H9 (cell line): ENCODE data around the gene TTC31. TPM values are rescaled to one million over a fixed set of nuclear protein-coding genes. Genes with fewer than 3 reads are reported as not detected.
"Not testable (repeated sequence)": the region's sequence is repeated elsewhere in the genome, so short reads cannot be mapped to it uniquely, and the experiment has no call there.

Source experiments
- DNase-seq: peaks from one replicate; pipeline ENCODE4 v3.0.0-alpha.2; 2017
- H2AFZ ChIP-seq: one replicate; pipeline ENCODE4 v1.6.1; 2013; ENCODE audit warnings: mild to moderate bottlenecking, low read length, control low read depth, moderate library complexity
- H2AK5ac ChIP-seq: 2 replicates; pipeline ENCODE4 v1.6.1; 2013; ENCODE audit warnings: low read length, control low read depth, mixed read lengths; ENCODE audit not compliant: insufficient read length
- H2BK120ac ChIP-seq: one replicate; pipeline ENCODE4 v1.6.1; 2013; ENCODE audit warnings: low read depth, mild to moderate bottlenecking, low read length, control low read depth, inconsistent platforms; ENCODE audit not compliant: poor library complexity, severe bottlenecking
- H2BK12ac ChIP-seq: 2 replicates; pipeline ENCODE4 v1.6.1; 2013; ENCODE audit warnings: low read length, control low read depth, mixed read lengths, low read depth; ENCODE audit not compliant: insufficient read length
- H2BK15ac ChIP-seq: 2 replicates; pipeline ENCODE4 v1.6.1; 2013; ENCODE audit warnings: low read depth, low read length, control low read depth
- H2BK20ac ChIP-seq: one replicate; pipeline ENCODE4 v1.6.1; 2013; ENCODE audit warnings: low read depth, mild to moderate bottlenecking, low read length, control low read depth, inconsistent platforms; ENCODE audit not compliant: poor library complexity, severe bottlenecking
- H2BK5ac ChIP-seq: 2 replicates; pipeline ENCODE4 v1.6.1; 2013; ENCODE audit warnings: low read length, control low read depth, mixed read lengths; ENCODE audit not compliant: insufficient read length
- H3K14ac ChIP-seq: 2 replicates; pipeline ENCODE4 v1.6.1; 2013; ENCODE audit warnings: low read length, control low read depth; ENCODE audit not compliant: insufficient read depth
- H3K18ac ChIP-seq: 2 replicates; pipeline ENCODE4 v1.6.1; 2013; ENCODE audit warnings: low read depth, mild to moderate bottlenecking, mixed read lengths, low read length, control low read depth; ENCODE audit not compliant: insufficient read length
- H3K23ac ChIP-seq: 2 replicates; pipeline ENCODE4 v1.6.1; 2013; ENCODE audit warnings: low read length, control low read depth, mixed read lengths, low read depth; ENCODE audit not compliant: insufficient read length
- H3K23me2 ChIP-seq: 2 replicates; pipeline ENCODE4 v1.6.1; 2013; ENCODE audit warnings: low read depth, mild to moderate bottlenecking, mixed read lengths, low read length, control low read depth; ENCODE audit not compliant: insufficient read length, poor library complexity, severe bottlenecking
- H3K27ac ChIP-seq: 2 replicates; pipeline ENCODE4 v1.5.1; 2013; ENCODE audit warnings: low read length, control low read depth, mixed read lengths, low read depth; ENCODE audit not compliant: insufficient read length
- H3K27me3 ChIP-seq: 2 replicates; pipeline ENCODE4 v1.6.1; 2013; ENCODE audit warnings: low read length, control low read depth, inconsistent platforms; ENCODE audit not compliant: insufficient read depth
- H3K4ac ChIP-seq: 2 replicates; pipeline ENCODE4 v1.6.1; 2013; ENCODE audit warnings: low read depth, mild to moderate bottlenecking, control low read depth, inconsistent platforms, low read length, moderate library complexity
- H3K4me1 ChIP-seq: 2 replicates; pipeline ENCODE4 v1.6.1; 2013; ENCODE audit warnings: low read length, control low read depth, inconsistent platforms; ENCODE audit not compliant: insufficient read depth
- H3K4me2 ChIP-seq: 2 replicates; pipeline ENCODE4 v1.6.1; 2013; ENCODE audit warnings: low read length, control low read depth, mixed read lengths; ENCODE audit not compliant: insufficient read length, insufficient read depth
- H3K56ac ChIP-seq: 2 replicates; pipeline ENCODE4 v1.6.1; 2013; ENCODE audit warnings: low read depth, mild to moderate bottlenecking, mixed read lengths, low read length, control low read depth; ENCODE audit not compliant: insufficient read length
- H3K79me1 ChIP-seq: 2 replicates; pipeline ENCODE4 v1.6.1; 2013; ENCODE audit warnings: low read depth, mild to moderate bottlenecking, moderate library complexity, low read length, control low read depth, inconsistent platforms; ENCODE audit not compliant: insufficient read depth, poor library complexity, severe bottlenecking
- H3K79me2 ChIP-seq: 2 replicates; pipeline ENCODE4 v1.6.1; 2013; ENCODE audit warnings: low read length, control low read depth, inconsistent platforms; ENCODE audit not compliant: insufficient read depth
- H3K9ac ChIP-seq: 2 replicates; pipeline ENCODE4 v1.6.1; 2013; ENCODE audit warnings: low read length, control low read depth, mixed read lengths; ENCODE audit not compliant: insufficient read length; ENCODE audit errors: extremely low read depth
- H3K9me3 ChIP-seq: one replicate; pipeline ENCODE4 v1.6.1; 2013; ENCODE audit warnings: low read depth, low read length, inconsistent platforms; ENCODE audit not compliant: control insufficient read depth
- H3T11ph ChIP-seq: one replicate; pipeline ENCODE4 v1.6.1; 2013; ENCODE audit warnings: mild to moderate bottlenecking, low read length, control low read depth, inconsistent platforms
- H4K20me1 ChIP-seq: one replicate; pipeline ENCODE4 v1.6.1; 2013; ENCODE audit not compliant: control insufficient read depth, insufficient read length, insufficient read depth
- H4K5ac ChIP-seq: 2 replicates; pipeline ENCODE4 v1.6.1; 2013; ENCODE audit warnings: low read depth, mild to moderate bottlenecking, mixed read lengths, low read length, control low read depth; ENCODE audit not compliant: insufficient read length
- H4K8ac ChIP-seq: replicated peaks from 2 replicates; pipeline ENCODE4 v1.6.1; 2013; ENCODE audit warnings: low read length, control low read depth, mixed read lengths, low read depth; ENCODE audit not compliant: insufficient read length
- H4K91ac ChIP-seq: 2 replicates; pipeline ENCODE4 v1.6.1; 2013; ENCODE audit warnings: low read depth, mild to moderate bottlenecking, moderate library complexity, mixed read lengths, low read length, control low read depth; ENCODE audit not compliant: insufficient read length
- H3K27ac Mint-ChIP-seq, 3 experiments: 2 replicates in 2 of 3; 3 replicates in 1 of 3; pipeline ENCODE4 v1.8.0; 2020 to 2021; ENCODE audit warnings: mixed read lengths in 3 of 3, mild to moderate bottlenecking in 1 of 3, moderate library complexity in 1 of 3
- H3K27me3 Mint-ChIP-seq: 2 replicates; pipeline ENCODE4 v1.8.0; 2021; ENCODE audit warnings: low read depth, mild to moderate bottlenecking, moderate library complexity, mixed read lengths
- H3K36me3 Mint-ChIP-seq, 3 experiments: 2 replicates in 2 of 3; 3 replicates in 1 of 3; pipeline ENCODE4 v1.8.0; 2020 to 2021; ENCODE audit warnings: low read depth in 3 of 3, mixed read lengths in 3 of 3; ENCODE audit not compliant: insufficient read depth in 1 of 3
- H3K4me1 Mint-ChIP-seq, 2 experiments: 2 replicates each; pipeline ENCODE4 v1.8.0; 2020; ENCODE audit warnings: mixed read lengths in 2 of 2
- H3K4me3 Mint-ChIP-seq, 2 experiments: 2 replicates in 1 of 2; 3 replicates in 1 of 2; pipeline ENCODE4 v1.8.0; 2020 to 2021; ENCODE audit warnings: mild to moderate bottlenecking in 2 of 2, mixed read lengths in 2 of 2, moderate library complexity in 1 of 2
- H3K9me3 Mint-ChIP-seq, 2 experiments: 2 replicates in 1 of 2; 3 replicates in 1 of 2; pipeline ENCODE4 v1.8.0; 2020; ENCODE audit warnings: mild to moderate bottlenecking in 2 of 2, mixed read lengths in 2 of 2, moderate library complexity in 1 of 2
- CTCF ChIP-seq: fragments of 200-600 bp; sonication (generic); conservative IDR thresholded peaks from 3 replicates; pipeline ENCODE4 v1.8.0; 2021; ENCODE audit warnings: antibody characterized with exemption, mild to moderate bottlenecking
- WGBS: extraction: QIAGEN DNeasy Blood & Tissue Kit; methylation state at CpG from one replicate; pipeline ENCODE4 v1.1.7; 2013; ENCODE audit warnings: missing lambda C conversion rate, low lambda C conversion rate, mixed read lengths; ENCODE audit not compliant: insufficient read length; ENCODE audit errors: extremely low coverage; 5-methylcytosine and 5-hydroxymethylcytosine counted together
- total RNA-seq: library from RNA; stranded (reverse); gene quantifications from 2 replicates; pipeline ENCODE4 v1.2.1, GENCODE V29; 2021

TTC31 gene
- total RNA-seq, 1 experiment from 2014 or later = 33.3 TPM

- peaks cover under 1% of the 10 kb centered on the region; the same call in 1 of the 2 replicates for H3K4me1 ChIP-seq
- no CpG with 5 or more reads among the region's 13 CpGs for whole genome bisulfite sequencing
- peaks cover 2% of the 10 kb centered on the region for H4K20me1 ChIP-seq
- H2BK120ac ChIP-seq = no peak overlapping the region
- H2BK20ac ChIP-seq = no peak overlapping the region
- H3K56ac ChIP-seq = no peak overlapping the region
- H2AFZ ChIP-seq = no peak overlapping the region
- H3K23me2 ChIP-seq = no peaks in the 10 kb centered on the region
- H3K9me3 ChIP-seq = no peaks in the 10 kb centered on the region
- H3K14ac ChIP-seq = no peak overlapping the region; the same call in 1 of the 2 replicates
- H3K27ac Mint-ChIP-seq = no peak overlapping the region; a peak in 1 of 7 replicates
- no peak overlapping the region for H3K27ac ChIP-seq
- no peaks in the 10 kb centered on the region for H3K27me3 Mint-ChIP-seq
- no peak overlapping the region for H4K91ac ChIP-seq
- DNase-seq = no peak
- peaks cover 9 to 13% of the 10 kb centered on the region in 2 experiments for H3K4me1 Mint-ChIP-seq
- H3K79me2 ChIP-seq = no peaks in the 10 kb centered on the region; the same call in 1 of the 2 replicates
- H2AK5ac ChIP-seq = no peak overlapping the region
- no peak overlapping the region for H3K4ac ChIP-seq
- H3K23ac ChIP-seq = no peak overlapping the region
- no peak overlapping the region for H2BK12ac ChIP-seq
- H3K4me2 ChIP-seq = peak overlapping the region; percentile 44
- H4K8ac ChIP-seq = no peak overlapping the region
- H2BK5ac ChIP-seq = no peak overlapping the region
- no peak overlapping the region for H3T11ph ChIP-seq
- TF ChIP-seq CTCF = no peak
- H2BK15ac ChIP-seq = no peak overlapping the region
- no peak overlapping the region for H3K18ac ChIP-seq
- H4K5ac ChIP-seq = no peak overlapping the region
- no peaks in the 10 kb centered on the region for H3K9me3 Mint-ChIP-seq
- peak overlapping the region; percentile 95 to 98 for H3K4me3 Mint-ChIP-seq
- no peaks in the 10 kb centered on the region for H3K27me3 ChIP-seq
- peaks cover 4% of the 10 kb centered on the region for H3K79me1 ChIP-seq
- H3K9ac ChIP-seq = peak overlapping the region; percentile 35
- H3K36me3 Mint-ChIP-seq = peaks cover 10 to 29% (median 24%) of the 10 kb centered on the region in 3 experiments; a peak in 6 of 7 replicates
Measured at GRCh38 chr2:74464406-74464805, 18.5 kb upstream of the TTC31 start.

- not testable (repeated sequence) for H3K27me3 ChIP-seq
Measured at GRCh38 chr2:74470742-74471141, 12.1 kb upstream of the TTC31 start.

More at GRCh38 chr2:74470742-74471141, 12.1 kb upstream of the TTC31 start:
- Mint-ChIP-seq H3K4me3 (peak overlapping the region; percentile 33 to 66), H3K36me3 (peaks cover 11 to 18% (median 17%) of the 10 kb centered on the region in 3 experiments), H3K4me1 (peaks cover 13 to 16% of the 10 kb centered on the region in 2 experiments)
- H4K20me1 ChIP-seq, H3K9me3 ChIP-seq, H4K8ac ChIP-seq, H3K27me3 Mint-ChIP-seq, H3K23ac ChIP-seq, H3K9me3 Mint-ChIP-seq, H3K4me2 ChIP-seq, H3K4me1 ChIP-seq, H4K91ac ChIP-seq, H3K27ac Mint-ChIP-seq, H3K18ac ChIP-seq, DNase-seq, H3K9ac ChIP-seq, H3K56ac ChIP-seq, H3K23me2 ChIP-seq, H3K79me1 ChIP-seq, H3K14ac ChIP-seq, H4K5ac ChIP-seq, H2AK5ac ChIP-seq, H3T11ph ChIP-seq, H2BK12ac ChIP-seq, H3K27ac ChIP-seq, H2AFZ ChIP-seq, H2BK20ac ChIP-seq, H2BK5ac ChIP-seq, H2BK15ac ChIP-seq, H2BK120ac ChIP-seq, H3K4ac ChIP-seq, H3K79me2 ChIP-seq: not testable (repeated sequence)
- WGBS = no CpG with 5 or more reads among the region's 12 CpGs
